GM19043 (cell line): ENCODE measurements around the gene CKMT2.
"Not testable (repeated sequence)": the region's sequence is repeated elsewhere in the genome, so short reads cannot be mapped to it uniquely, and the experiment has no call there.

Experiments used
- ATAC-seq: cut with Tn5 transposase; IDR thresholded peaks from one replicate; pipeline ENCODE4 v1.9.1; 2021; ENCODE audit warnings: low read depth; ENCODE audit not compliant: unreplicated experiment

The CKMT2 gene

DNA sequence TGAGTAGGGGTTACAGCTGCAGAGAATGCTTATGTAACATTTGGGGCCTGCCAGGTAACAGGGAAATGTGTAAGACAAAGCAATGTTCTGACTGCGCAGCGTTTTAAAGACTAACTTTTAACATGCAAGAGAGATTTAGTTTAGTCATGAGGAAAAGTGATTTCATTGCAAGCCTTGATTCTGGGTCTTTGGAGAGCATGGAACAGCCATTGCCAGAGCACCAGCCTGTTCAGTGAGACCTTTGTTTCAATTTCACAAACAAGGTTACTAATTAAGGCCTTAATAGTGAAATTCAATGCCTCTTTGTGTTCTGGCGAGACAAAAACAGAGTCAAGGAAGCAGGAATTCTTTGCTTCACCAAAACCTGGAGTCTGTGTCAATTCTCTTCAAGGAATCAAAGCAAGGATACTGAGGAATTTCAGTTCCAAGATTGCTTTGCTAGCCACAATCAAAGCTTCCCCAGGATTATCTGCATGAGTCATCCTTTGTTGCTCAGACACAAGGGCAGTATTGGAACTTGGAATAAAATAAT is 14.4 kb downstream of the CKMT2 start:
- ATAC-seq = no peak

DNA sequence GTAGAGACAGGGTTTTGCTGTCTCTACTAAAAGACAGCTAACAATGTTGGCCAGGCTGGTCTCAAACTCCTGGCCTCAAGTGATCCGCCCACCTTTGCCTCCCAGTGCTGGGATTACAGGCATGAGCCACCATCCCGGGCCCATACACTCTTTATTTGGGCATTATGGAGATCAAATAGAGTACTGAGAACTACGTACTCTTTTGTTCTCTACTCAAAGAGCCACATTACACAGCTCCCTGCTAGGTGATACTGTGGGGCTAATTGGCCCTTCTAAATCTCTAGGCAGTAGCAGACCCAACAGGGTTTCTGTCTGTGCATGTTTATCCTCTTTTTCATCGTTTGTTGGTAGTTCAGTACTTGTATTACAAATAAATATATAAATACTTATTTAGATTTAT is 16.1 kb downstream of the CKMT2 start:
- no peak for ATAC-seq

DNA sequence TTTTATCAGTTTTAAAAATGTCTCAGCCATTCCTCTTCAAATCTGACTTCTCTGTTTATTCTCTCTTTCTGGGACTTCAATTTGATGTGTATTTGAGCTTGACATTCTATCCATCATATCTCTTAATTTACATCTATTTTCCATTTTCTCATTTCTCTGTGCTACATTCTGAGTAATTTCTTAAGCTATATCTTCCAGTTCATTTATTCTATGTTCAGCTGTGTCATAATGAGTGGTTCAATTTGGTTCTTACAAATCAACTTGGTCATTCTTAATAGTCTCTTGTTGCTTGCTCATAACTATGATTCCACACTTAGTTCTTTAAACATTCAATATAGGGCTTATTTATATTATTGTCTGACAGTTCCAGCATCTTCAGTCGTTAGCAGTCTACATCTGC is 16.9 kb downstream of the CKMT2 start:
- ATAC-seq = no peak

DNA sequence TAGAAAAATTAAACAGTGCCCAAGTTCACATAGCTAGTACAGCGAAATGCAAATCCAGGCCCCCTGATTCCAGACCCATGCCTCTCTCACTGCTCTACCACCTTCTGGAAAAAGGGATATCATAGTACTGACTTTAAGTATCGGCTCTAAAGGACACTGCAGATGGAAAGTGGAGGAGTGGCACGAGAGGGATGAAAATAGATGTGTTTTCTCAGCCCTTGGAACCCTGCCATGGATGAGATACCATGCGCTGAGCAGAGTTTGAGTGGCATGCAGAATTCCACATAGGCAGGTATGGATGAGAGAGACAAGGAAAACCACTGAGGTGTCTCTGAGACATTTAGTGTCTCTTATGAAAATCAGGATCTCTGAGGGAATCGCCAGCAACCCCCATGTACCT is 18.8 kb downstream of the CKMT2 start:
- ATAC-seq = no peak

DNA sequence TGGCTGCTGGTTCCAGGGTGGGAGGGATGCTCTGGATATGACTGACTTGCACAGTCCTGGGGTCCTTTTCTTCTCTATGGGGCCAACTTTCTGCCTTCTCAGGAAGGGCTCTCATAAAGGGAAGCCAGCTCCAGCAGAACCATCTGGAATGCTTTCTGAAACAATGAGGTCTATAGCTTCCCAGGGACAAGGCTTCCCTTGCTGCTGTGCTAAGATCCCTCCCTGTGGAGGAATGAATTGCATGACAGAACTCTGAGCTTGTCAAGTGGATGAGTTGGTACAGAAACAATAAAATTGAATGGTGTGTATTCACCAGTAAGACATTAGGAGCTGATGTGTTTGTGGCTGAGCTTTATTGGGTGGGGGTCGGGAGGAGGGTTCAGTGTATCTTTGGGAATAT is 19.8 kb downstream of the CKMT2 start:
- ATAC-seq = no peak

DNA sequence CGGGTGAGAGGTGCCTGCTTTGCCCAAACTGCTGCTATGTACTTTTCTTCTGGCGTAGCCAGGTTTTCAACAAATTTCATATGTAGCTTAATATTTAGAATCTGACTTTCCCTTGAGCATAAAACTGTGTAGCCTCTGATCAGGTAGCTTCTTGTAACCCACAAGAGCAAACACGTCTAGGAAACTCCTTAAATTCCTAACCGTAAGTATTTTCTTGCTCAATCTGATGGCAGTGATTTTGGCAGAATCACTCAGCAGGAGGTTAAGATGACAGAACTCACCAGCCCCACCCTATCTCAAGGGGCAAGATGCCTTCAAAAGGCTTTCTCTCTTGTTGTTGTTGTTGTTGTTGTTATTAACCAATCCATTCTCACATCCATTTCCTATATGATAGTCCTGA is 20.8 kb downstream of the CKMT2 start:
- no peak for ATAC-seq

DNA sequence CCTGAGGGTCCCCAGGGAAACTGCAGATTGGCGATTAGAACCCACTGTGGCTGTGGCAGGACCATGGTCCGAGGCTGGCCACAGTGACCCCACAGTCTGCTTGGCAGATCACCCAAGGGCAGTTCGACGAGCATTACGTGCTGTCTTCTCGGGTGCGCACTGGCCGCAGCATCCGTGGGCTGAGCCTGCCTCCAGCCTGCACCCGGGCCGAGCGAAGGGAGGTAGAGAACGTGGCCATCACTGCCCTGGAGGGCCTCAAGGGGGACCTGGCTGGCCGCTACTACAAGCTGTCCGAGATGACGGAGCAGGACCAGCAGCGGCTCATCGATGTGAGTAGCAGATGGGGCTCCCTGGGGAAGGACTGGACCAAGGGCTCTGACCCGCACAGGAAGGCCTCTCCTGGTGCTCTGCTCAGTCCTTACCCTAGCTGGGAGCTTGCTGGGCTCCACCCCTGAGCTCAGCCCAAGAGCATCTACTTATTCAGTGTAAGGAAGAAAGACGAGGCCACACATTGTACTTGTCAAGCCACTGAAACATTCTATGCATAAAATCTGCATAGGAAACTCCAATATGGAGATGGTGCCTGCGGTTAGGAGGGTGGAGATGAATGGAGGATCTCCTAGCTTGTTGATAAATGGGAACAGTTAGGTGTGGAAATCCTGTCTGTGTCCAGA is 21.9 kb downstream of the CKMT2 start:
- ATAC-seq = no peak

DNA sequence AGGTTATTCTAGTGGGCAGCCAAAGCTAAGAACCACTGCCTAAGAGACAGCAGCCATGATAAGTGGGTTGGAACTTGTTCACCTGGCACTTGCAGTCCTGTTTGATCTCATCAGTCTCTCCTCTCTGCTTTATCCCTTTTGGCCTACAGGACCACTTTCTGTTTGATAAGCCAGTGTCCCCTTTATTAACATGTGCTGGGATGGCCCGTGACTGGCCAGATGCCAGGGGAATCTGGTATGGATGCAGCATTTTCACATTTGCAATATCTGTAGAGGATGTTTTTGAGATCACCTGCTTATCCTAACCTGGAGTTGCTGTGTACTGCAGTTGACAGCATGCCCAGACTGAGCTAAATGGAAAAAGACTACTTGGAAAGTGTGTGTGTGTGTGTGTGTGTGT is 23.6 kb downstream of the CKMT2 start:
- no peak for ATAC-seq

DNA sequence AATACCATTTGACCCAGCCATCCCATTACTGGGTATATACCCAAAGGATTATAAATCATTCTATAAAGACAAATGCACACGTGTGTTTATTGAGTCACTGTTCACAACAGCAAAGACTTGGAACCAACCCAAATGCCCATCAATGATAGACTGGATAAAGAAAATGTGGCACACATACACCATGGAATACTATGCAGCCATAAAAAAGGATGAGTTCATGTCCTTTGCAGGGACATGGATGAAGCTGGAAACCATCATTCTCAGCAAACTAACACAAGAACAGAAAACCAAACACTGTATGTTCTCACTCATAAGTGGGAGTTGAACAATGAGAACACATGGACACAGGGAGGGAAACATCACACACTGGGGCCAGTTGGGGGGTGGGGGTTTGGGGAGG is 29.7 kb downstream of the CKMT2 start:
- ATAC-seq = not testable (repeated sequence)

DNA sequence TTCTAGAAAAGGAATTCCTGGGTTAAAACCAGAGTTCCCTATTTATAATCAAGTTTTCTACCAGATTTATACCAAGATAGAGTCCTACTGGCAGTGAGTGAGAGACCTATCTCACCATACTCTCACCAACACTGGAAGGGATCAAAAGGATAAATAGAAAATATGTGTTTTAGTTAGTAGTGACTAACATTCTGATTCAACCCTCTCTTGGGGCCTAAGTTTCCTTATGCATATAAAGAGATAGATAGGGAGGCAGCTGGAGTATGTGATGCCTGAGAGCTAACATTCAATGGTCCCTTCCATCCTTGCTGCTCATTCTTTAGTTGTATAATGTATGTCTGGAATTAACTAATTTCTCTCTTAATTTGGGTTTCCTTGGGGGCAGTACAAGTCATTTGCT is 32.0 kb downstream of the CKMT2 start:
- no peak for ATAC-seq

DNA sequence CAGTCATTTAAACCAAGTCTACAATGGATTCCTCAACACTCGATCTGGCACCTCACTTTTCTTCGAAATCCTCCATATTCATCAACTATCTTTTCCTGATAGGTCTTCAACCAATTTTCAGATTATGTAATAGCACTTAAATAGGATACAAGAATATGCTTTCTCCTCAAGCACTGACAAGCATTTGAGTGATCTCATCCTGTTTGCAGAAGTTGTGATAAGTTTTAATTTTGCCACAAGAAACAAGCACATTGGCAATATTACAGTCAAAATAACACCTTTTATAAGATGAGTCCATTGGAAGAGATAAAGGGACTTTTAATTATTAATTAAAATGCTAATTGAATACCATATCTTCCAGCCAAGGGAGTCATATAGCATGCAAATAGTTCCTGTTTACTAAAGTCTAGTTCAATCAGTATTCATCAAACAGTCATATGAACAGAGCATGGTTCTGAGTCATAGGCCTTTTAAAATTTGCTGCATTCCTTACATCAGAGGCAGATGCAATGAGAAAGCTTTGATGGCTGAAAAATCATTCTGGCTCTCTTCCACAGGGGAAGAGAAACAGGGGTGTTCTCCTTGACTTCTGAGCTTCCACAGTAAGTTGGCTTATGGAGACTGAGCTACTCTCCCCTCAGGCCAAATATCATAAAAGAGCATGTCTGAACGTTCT is 35.5 kb downstream of the CKMT2 start:
- ATAC-seq = no peak

DNA sequence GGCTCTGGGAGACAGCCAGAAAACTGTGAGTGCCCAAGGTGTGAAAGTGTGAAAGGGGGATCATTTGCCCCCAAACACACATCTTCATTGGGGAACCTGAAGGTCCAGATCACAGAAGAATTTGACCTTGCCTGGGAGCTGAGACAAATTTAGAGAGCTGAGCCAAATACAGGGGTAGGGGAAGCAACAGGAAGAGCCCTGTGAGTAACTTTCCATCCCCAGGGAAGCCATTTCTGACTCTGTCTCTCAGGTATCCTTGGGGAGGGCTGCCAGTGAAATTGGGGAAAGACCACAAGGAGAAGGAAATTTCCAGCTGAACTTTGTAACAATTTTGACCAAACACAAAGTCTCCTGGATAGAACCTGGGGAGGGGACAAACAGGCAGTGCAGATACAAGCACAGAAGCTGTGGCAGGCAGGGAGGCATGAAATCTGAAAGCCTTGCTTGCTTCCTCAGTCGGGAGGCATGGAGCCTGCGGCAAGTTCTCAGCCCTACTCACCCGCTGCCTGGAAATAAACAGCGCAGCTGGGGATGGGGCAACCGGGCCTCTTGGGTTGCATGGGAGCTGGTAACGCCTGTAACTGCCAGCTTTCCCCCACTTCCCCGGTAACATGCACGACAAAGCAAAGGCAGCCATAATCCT is 36.8 kb downstream of the CKMT2 start:
- no peak for ATAC-seq

DNA sequence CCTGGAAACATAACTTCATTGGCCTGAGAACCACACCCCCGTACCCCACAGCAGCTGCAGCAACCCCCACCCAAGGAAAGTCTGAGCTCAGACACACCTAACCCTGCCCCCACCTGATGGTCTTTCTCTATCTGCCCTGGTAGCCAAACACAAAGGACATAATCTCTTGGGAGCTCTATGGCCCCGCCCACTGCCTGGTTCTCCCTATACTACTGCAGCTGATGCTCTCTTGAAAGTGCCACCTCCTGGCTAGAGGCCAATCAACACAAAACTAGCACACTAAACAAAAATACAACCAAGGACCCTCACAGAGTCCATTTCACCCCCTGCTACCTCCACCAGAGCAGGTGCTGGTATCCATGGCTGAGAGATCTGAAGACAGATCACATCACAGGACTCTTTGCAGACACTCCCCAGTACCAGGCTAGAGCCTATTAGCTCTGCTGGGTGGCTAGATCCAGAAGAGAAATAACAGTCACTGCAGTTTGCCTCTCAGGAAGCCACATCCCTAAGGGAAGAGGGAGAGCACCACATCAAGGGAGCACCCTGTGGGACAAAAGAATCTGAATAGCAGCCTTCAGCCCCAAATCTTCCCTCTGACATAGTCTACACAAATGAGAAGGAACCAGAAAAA is 37.4 kb downstream of the CKMT2 start:
- not testable (repeated sequence) for ATAC-seq

DNA sequence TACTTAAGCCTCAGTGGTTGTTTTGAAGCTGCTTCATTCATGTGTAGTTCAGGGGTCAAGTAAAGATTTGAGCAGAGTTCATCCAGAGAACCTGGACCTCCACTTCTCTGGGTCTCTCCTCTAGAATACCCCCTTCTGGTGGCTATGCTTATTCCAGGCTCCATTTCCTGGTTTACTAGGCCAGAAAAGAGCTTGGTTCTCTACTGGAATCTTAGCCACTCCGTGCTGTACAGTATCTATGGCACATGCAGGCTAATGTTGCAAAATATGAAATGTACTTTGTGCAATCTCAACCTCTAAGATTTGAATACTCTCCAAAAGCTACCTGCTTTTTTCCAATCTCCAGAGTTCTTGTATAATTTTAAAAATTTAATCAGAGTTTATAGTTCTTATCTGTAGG is 50.9 kb downstream of the CKMT2 start:
- ATAC-seq = no peak

DNA sequence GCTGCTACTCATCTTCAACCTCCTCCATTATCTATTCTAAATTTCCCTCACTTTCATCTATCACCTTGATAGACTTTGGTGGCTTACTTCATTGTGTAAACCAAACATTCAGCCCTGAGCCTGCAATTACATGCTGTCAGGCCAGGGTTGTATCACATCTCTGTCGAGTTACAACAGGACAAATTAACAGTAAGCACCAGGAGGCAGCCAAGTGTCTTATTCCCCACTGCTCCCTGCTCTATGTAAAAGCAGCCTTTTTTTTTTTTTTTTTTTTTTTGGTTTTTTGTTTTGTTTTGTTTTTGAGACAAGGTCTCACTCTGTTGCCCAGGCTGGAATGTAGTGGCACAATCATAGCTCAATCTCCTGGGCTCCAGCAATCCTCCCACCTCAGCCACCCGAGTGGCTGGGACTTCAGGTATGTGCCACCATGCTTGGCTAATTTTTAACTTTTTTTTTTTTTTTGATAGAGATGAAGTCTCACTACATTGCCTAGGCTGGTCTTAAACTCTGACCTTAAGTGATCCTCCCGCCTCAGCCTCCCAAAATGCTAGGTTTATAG is 53.0 kb downstream of the CKMT2 start:
- no peak for ATAC-seq

DNA sequence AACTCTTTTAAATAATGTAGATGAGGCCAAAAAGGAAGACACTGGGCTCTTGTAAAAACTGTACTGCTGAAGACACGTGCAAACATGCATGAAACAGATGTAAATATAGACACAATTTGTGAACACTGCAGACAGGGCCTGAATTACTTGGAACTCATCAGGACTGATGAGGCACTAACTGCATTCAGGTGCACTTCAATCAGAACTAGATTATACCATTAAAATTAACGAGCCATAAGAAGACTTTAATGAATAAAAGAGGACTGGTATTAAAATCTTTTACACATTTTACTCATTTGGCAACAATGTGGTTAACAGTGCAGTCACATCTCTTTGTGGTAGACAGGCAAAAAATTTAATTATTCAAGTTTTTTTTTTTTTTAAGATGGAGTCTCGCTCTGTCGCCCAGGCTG is 54.9 kb downstream of the CKMT2 start:
- ATAC-seq = no peak

DNA sequence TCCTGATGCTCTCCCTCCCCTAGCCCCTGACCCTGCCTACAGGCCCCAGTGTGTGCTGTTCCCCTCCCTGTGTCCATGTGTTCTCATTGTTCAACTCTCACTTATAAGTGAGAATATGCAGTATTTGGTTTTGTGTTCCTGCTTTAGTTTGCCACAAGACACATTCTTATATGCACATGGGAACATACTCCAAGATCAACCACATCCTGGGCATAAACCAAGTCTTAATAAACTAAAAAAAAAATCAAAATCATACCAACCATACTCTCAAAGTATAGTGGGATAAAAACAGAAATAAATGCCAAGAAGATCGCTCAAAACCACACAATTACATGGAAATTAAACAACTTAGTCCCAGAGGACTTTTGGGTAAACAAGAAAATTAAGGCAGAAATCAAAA is 57.0 kb downstream of the CKMT2 start:
- ATAC-seq = no peak

DNA sequence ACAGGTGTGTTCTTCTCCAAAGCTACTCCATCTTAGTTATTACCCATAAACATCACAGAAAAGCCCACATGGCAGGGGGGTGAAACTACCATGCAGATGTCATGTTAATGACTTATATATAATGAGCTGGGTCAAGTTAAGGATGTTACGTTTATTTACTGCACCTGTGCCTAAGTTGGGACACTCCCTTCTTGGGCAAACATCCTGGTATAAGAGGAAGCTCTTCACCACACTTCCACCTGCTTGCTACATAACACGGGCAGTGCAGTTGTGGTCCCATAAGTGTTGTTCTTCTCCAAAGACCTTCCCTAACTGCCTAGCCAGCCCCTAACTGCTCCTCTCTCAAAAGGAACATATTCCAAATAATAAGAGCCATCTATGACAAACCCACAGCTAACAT is 59.0 kb downstream of the CKMT2 start:
- no peak for ATAC-seq

DNA sequence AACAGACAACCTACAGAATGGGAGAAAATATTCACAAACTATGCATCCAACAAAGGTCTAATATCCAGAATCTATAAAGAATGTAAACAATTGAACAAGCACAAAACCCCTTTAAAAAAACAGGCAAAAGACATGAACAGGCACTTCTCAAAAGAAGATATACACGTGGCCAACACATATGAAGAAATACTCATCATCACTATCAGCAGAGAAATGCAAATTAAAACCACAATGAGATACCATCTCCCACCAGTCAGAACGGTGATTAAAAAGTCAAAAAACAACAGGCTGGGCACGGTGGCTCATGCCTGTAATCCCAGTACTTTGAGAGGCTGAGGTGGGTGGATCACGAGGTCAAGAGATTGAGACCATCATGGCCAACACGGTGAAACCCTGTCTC is 60.9 kb downstream of the CKMT2 start:
- not testable (repeated sequence) for ATAC-seq

DNA sequence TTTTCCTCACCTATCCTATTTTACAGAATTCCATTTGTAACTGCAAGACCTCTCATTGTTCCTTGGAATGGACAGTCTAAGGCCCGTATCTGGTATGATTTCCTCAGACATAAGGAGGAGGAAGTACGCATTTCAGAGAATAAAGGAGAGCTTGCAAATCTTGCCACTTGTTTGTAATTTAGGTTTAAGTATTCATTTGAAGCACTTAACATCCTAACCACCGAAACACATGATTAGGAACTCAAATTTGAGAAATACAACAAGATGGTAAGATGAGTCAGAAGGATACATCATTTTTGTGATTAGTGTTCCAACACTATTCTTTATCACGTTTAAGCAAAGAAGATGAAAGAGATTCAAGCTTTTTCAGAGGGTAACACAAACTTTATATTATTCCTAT is 64.4 kb downstream of the CKMT2 start:
- no peak for ATAC-seq

DNA sequence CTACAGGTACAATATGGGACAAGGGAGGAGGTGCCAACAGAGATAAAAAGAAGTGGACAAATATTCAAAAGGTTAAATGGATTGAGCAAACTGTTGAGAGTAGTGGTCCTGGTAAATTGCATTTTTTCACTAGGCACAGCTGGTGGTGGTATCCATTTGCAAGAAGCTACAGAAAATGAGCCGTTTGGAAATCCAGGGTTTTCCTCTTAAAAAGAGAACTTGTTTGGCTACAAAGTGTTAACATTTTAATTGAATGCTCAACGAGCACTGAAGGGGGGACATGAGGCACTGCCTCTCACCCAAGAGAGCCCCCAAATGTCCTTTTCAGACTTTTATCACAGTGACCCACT is 67.8 kb downstream of the CKMT2 start:
- ATAC-seq = no peak
